ENCODE measurements around the gene GJC2. TPM values are rescaled to one million over a fixed set of nuclear protein-coding genes. Genes with fewer than 3 reads are reported as not detected.

The GJC2 gene
- total and polyA plus RNA-seq, 12 donors, result 0.61 to 1.5 (median 1.2) TPM

- TF ChIP-seq, protein P1, sequence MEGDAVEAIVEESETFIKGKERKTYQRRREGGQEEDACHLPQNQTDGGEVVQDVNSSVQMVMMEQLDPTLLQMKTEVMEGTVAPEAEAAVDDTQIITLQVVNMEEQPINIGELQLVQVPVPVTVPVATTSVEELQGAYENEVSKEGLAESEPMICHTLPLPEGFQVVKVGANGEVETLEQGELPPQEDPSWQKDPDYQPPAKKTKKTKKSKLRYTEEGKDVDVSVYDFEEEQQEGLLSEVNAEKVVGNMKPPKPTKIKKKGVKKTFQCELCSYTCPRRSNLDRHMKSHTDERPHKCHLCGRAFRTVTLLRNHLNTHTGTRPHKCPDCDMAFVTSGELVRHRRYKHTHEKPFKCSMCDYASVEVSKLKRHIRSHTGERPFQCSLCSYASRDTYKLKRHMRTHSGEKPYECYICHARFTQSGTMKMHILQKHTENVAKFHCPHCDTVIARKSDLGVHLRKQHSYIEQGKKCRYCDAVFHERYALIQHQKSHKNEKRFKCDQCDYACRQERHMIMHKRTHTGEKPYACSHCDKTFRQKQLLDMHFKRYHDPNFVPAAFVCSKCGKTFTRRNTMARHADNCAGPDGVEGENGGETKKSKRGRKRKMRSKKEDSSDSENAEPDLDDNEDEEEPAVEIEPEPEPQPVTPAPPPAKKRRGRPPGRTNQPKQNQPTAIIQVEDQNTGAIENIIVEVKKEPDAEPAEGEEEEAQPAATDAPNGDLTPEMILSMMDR (IDR thresholded peaks at IDR 0.05), result peak; percentile 81 to 99 (median 91)
- peaks cover 16 to 59% (median 48%) of the 10 kb centered on the region in 9 donors for H3K4me1 ChIP-seq
- DNase-seq, result peak; percentile 99 to 100
- 0% methylated on average over 66 to 93 of the region's 93 CpGs for WGBS, 2 donors
- H3K27ac ChIP-seq, result peak within 1 kb of the TSS; percentile 94 to 100 (median 100)
- H3K36me3 ChIP-seq, result peaks cover 0 to 13% (median 0%) of the 10 kb centered on the region in 9 donors
- peak; percentile 86 to 93 (median 90) for ATAC-seq
- intact Hi-C loops (cut with DNase I), result loop anchor here in 7 of 10 donors (1.0 to 5.0 kb wide), 5 partner anchors 24 to 42 kb away; partner anchors contain the start of genes OBSCN (in 5 of the 7) and GUK1 (in 4 of the 7)
- peaks cover 0 to 18% (median 0%) of the 10 kb centered on the region in 7 donors for H3K27me3 ChIP-seq
- H3K4me3 ChIP-seq, result peak within 1 kb of the TSS; percentile 33 to 83 (median 78)
- H3K9me3 ChIP-seq, result no peaks in the 10 kb centered on the region
Measured at GRCh38 chr1:228165372-228166169, 15.8 kb downstream of the GJC2 start, which contains the start of gene IBA57. Gene IBA57, plus strand, starts transcription at chr1:228165804. Its CDS starts 13 bp downstream, at chr1:228165817.

DNA sequence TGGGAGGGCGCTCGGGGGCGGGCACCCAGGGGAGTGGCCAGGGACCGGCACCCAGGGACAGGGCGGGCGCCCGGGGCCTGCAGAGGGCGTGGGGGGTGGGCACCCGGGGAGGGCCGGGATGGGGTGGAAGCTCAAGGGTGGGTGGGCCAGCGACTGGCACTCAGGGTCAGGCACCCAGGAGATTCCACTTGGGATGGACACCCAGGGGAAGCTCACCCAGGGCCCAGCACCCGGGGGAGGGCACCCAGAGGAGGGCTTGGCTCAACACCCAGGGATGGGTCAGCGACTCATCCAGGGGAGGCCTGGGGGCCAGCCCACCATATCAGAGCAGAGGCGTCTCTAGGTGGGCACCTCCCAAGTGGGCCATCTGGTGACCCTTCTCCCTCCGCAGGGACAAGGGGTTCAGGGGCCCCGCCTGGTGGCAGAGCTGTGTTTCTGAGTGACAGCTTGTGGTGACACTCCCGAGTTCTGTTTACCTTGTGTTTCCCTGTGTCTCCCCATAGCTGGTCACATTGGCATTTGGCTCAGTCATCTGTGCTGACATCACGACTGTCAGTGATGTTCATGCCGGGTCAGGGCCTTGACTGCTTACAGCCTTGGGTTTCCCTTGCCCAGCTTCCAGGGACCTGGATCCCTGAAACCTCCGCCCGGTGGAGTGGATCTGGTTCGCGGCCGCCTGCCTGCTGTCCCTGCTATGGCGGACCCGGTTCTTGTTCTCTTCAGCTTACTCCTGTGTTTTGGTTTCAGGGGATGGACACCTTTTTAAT lies 16.6 kb downstream of the GJC2 start:
- Histone ChIP-seq H3K27ac (peak overlapping the region; percentile 94 to 100 (median 100)), H3K4me1 (peaks cover 16 to 57% (median 45%) of the 10 kb centered on the region in 9 donors), H3K9me3 (no peaks in the 10 kb centered on the region), H3K4me3 (peak overlapping the region; percentile 33 to 83 (median 78)), H3K27me3 (peaks cover 0 to 17% (median 0%) of the 10 kb centered on the region in 7 donors), H3K36me3 (peaks cover 0 to 13% (median 0%) of the 10 kb centered on the region in 9 donors)
- WGBS, 2 donors, result 13 to 14% methylated on average over 26 of the region's 26 CpGs
- TF ChIP-seq, protein P1 (IDR thresholded peaks at IDR 0.05), result peak in 7 of 9 donors; percentile 16 to 58 (median 49)
- peak; percentile 64 to 84 for DNase-seq
- intact Hi-C loops (cut with DNase I), result loop anchor here in 6 of 10 donors (5.0 kb wide), 2 partner anchors 34 to 41 kb away; partner anchors contain the start of gene OBSCN (in 5 of the 6)
- peak; percentile 1 to 83 (median 39) for ATAC-seq

DNA sequence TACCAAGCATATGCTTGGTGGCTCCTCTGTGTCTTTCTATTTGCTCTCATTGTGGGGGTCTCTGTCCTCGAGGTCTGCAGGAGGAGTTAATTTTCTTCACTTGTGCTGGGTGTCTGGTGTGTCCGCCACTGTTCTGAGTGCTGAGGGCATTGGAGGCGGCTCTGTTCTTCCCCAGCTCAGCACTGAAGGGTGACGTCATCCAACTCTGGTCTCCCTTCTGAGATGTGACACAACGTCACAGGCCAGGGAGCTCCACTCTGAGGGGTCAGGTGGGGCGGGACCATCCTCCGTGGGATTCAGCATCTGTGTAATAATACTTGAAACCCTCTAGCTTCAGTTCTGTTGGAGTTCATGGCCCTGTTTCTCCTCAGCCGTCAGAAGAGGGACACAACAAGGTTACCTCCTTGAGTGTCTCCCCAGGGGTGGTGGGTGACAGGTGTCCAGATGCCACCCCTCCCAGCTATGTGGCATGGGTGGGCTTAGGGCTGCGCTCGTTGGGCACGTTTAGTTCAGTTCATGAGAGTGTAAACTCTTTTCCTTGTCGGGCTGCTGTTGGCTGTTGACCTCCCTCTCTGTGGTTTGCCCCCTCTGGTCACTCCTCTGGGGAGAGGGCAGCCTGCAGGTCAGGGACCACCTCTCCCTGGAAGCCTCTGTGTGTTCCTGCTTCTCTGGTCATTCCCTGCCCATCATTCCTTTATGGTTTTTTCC lies 19.0 kb downstream of the GJC2 start:
- no peak overlapping the region for H3K4me3 ChIP-seq
- no peak for ATAC-seq
- 82 to 83% methylated on average over 12 of the region's 12 CpGs for WGBS, 2 donors
- TF ChIP-seq, protein P1 (IDR thresholded peaks at IDR 0.05), result no peak
- no peaks in the 10 kb centered on the region for H3K27me3 ChIP-seq
- intact Hi-C loops (cut with DNase I), result loop anchor here in 6 of 10 donors (5.0 kb wide), 2 partner anchors 36 to 39 kb away; partner anchors contain the start of gene OBSCN (in 5 of the 6)
- no peak for DNase-seq
- H3K4me1 ChIP-seq, result peaks cover 0 to 34% (median 24%) of the 10 kb centered on the region in 9 donors
- H3K9me3 ChIP-seq, result no peaks in the 10 kb centered on the region
- H3K36me3 ChIP-seq, result peaks cover 0 to 13% (median 0%) of the 10 kb centered on the region in 9 donors
- no peak overlapping the region for H3K27ac ChIP-seq
